HG03135 (cell line): ENCODE data around the gene GAB1.
A peak's percentile ranks its signal among the peaks of the same experiment; 100 is the strongest.

Source experiments
- ATAC-seq: cut with Tn5 transposase; IDR thresholded peaks from one replicate; pipeline ENCODE4 v1.9.1; 2021; ENCODE audit warnings: mild to moderate bottlenecking, moderate library complexity; ENCODE audit not compliant: unreplicated experiment

The GAB1 gene

DNA sequence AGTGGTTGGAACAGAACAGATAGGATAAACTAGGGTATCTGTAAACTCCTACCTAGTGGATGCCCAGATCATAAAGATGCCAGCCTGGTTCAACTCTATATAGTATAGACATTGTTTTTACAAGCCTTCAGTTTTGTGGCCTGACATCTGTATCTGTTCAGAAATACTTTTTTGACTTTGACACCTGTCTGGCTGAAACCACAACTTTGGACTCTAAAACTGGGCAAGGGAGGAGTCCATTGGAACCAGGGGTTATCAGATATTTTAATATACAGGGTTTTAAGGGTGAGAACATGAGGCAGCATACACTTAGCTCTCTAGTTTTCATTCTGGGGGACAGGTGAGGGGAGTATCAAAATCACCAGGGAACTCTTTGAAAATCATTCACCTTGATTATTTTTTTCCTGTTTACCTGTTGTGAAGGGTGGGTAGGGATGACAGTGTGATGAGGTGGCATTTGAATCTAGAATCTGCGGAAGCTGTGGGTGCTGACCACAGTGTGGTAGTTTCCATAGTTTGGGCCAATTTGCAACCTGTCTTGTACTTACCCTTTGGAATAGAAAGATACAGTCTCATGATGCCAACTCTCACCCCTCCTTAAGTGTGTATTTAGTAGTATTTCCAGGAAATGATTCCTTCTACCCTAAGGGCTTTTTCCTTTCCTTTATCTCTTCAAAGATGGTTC is 20.6 kb downstream of the GAB1 start:
- ATAC-seq, result no peak

- no peak for ATAC-seq
Observed at GRCh38 chr4:143358419-143358818, 21.7 kb downstream of the GAB1 start.

DNA sequence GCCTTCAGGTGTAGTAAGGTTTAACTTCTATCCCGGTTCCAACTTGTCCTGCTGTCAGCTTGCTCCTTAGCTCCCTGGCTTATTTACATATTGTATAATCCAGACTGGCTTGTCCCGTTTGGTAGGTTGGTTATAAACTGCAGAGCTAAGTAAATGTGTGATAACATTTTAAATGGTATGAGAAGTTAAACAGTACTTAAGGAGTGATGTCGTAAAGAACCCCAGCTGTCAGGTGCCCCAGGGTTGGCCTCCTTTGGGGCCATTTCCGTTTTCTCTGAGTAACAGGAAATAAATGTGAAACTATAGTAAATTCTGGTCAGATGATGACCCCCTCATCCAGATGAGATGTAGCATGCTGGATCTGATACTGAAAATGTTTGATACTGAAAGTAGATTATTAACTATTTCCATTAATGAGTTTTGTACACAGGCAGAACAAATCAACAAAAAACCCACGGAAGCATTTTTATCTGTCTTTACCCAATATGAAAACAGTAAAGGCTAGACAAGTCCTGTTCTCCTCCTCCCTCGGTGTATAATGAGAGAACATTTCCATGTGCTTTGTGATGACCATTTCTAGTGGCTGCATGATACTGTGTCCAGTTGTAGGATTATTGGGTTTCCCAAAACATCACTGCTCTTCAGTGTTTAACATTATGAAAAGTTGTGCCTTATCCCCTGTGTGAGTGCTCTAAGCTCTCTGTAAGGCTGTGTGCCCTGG is 22.4 kb downstream of the GAB1 start:
- ATAC-seq, result peak; percentile 93

DNA sequence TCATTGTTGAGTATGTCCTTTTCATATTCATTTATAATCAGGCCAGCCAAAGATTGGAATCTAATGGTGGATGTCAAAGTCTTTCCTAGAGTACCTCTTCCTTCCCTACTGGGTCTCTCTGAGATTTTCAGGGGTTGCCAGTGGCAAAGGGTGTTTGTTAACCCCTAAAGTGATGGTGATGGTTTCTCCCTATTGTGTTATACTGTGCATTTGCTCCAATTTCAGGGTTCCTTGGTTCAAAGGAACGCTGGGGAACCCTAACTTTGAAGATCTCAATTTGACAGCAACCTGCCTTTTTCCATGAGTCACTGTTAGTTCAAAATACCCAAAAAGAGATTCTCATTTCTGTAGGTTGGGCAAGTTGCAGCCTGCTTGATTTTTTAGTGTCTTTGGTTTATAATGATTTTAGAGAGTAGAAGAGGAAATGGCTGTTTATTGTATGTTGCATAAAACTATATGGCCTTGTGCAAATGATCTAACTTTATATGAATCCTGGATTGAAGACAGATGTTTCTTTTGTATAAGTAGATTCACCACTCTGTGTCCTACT is 23.0 kb downstream of the GAB1 start:
- ATAC-seq, result no peak

GRCh38 chr4:143360838-143361625 is 24.4 kb downstream of the GAB1 start:
- no peak for ATAC-seq

DNA sequence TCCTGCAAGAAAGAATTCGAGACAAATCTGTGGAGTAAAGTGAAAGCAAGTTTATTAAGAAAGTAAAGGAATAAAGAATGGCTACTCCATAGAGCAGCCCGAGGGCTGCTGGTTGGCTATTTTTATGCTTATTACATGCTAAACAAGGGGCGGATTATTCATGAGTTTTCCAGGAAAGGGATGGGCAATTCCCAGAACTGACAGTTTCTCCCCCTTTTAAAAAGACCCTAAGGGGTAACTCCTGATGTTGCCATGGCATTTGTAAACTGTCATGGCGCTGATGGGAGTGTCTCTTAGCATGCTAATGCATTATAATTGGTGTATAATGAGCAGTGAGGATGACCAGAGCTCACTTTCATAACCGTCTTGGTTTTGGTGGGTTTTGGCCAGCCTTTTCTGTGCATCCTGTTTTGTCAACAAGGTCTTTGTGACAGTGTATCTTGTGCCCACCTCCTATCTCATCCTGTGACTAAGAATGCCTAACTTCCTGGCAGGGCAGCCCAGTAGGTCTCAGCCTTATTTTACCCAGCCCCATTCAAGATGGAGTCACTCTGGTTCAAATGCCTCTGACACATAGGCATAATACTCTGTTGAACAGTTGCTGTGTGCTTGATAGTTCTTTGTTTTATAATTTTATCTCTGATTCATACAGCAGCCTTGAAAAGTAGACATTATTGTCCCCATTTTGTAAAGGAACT is 25.8 kb downstream of the GAB1 start:
- ATAC-seq, result no peak

DNA sequence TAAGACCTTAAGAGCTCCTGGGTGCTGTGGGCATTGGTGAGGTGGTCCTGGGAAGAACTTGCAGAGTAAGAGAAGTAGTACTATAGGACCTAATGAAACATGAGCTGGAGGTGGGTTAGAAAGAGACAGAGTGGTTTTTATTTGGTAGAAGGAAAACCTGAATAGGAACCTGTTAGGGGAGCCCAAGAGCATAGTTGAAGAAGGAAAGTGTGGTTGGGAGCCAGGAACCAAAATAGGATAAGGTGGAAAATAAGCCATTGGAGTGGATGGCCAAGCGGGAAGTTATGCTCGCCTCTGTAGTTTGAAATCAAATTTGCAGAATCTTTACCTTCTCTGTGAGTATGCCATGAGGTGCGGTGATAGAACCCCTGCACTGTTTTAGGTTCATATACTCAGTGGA is 26.7 kb downstream of the GAB1 start:
- no peak for ATAC-seq

GRCh38 chr4:143364063-143364462 is 27.4 kb downstream of the GAB1 start:
- ATAC-seq, result no peak

- ATAC-seq, result no peak
Observed at GRCh38 chr4:143367863-143368262, 31.2 kb downstream of the GAB1 start.

GRCh38 chr4:143369552-143369951 is 32.9 kb downstream of the GAB1 start:
- ATAC-seq, result no peak

- peak; percentile 56 for ATAC-seq
Observed at GRCh38 chr4:143372093-143372915, 35.6 kb downstream of the GAB1 start.

DNA sequence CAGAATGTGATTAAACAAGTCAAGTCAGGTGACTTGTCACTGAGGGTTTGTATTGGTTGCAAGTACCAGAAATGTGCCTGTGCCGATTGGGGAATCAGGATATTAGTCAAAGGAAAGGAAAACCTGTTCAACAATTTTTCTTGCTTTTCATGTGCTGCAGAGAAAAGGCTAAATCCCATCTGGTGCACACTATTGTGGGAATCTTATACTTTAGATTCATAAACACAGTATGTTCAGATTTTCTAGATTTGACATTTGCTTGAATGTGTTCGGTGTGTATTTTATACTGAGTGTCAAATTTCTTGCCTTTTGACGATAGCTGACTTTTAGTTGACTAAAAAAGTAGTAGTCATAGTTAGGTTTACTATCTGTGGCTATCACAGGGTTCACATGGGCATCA is 37.6 kb downstream of the GAB1 start:
- ATAC-seq, result no peak

DNA sequence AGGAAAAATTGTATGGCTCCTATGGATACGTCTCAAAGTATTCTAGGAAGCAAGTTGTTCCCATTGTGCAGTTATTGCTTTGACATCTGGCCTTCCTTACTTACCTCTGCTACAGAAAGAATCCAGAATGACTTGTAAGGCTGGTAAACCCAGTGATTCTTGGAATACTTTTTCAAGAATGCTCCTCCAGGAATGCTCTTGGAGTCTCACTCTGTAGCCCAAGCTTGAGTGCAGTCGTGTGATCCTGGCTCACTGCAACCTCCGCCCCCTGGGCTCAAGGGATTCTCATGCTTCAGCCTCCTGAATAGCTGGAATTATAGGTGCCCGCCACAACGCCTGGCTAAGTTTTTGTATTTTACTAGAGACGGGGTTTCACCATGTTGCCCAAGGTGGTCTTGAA is 38.1 kb downstream of the GAB1 start:
- no peak for ATAC-seq

DNA sequence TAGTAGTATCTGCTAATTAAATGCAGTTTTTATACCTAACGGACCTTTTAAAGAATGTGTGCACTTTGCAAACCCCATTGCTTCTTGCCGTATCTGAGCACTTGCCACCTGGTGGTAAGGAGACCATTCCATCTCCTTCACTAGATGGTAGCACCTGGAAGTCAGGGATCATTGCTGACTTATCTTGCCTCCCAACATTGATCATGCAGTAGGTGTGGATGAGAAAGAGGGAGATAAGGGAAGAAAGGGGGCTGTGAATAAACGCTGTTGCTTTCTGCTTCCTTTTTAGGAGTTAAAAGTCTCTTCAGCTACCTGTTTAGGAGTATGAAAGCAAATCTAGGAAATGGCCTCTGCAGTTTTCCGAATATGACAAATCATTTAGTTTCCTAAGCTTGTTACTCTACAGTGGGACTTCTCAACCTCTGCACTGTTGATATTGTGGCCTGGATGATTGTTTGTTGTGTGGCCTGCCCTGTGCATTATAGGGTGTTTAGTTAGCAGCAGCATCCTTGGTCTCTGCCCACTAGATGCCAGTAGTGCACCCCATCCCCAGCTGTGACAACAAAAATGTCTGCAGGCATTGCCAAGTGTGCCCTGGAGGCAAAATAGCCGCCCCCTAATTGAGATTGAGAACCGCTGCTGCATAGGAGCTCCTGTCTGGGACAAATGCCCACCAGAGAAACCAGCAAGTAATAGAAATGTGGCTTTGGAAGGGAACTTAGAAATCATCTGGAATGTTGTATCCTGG is 38.8 kb downstream of the GAB1 start:
- ATAC-seq, result peak; percentile 37

GRCh38 chr4:143377611-143378099 is 41.0 kb downstream of the GAB1 start:
- peak; percentile 55 for ATAC-seq

DNA sequence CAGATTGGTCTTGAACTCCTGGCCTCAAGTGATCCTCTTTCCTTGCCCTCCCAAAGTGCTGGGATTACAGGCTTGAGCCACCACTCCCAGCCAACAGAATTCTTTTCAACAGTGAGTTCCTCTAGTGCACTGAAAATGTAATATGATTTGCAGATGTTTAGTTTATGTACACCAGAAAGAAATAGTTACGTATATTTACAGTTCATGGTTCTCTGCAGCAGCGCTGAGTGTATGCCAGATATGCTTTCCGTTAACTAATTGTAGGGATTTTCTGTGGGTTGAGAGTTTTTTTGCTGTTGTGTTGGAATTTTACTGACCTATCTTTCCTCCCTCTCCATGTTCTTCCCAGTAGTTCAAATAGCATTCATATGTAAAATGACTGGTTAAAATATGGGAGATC is 44.0 kb downstream of the GAB1 start:
- ATAC-seq, result no peak

DNA sequence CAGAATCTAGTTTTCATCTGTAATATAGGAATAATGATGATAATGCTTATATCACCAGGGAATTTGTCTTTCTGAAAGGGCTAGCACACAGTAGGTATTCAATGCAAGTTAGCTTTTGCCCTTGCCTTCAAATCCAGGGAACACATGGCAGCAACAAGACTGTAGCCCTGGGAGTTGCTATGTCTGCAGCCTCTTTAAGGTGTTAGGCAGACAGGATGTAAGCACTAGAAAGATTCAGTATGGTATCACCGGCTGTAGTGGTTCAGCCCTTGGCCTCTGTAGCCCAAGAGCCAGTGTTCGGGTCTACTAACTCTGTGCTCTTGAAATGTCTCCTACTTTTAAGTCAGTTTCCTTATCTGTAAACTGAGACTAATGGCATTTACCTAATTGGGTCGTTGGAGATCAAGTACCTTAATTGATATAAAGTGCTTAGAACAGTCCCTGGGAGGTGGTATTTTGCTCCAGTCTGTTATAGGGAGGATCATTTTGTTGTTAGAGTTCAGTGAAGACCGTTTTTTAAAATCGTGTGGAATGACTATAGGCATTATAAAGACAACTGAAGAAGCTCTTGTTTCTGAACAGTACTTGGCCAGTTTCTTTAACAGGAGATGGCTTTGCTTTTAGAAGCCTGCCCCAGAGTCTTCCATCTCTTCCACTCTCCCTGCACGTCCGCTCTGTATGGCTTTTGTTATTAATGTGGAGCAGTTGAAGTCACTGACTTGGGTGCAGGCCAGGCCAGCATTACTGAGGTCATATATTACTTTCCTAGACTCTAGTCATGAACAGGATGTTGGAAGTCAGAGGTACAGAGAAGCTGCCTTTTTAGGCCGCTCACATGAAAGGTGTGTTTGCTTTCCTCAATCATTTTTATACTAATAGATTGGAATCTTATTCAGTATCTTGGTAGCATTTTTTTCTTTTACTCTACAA is 44.8 kb downstream of the GAB1 start:
- ATAC-seq, result peak; percentile 38

DNA sequence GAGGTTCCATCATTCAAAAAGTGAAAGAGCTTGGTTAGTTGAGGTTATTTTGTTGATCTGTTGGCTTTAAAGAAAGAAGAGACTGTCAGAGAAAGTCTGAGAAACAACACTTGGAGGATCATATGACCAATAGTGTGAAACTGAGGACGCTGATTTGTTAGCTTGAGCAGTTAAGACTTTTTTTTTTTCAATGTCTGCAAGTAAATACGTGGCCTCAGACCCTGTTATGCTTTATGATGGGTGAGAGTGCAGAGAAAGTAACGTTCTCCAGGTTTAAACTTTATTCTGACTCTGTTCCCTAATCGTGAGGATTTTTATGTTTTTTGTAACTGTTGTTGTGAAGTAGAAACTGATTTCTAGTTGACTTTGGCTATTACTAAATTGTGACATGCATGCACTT is 45.9 kb downstream of the GAB1 start:
- ATAC-seq, result no peak
